Embryonic facial prominence (tissue), 1 donor: Measurements from ENCODE around the gene ATP8B4.
A peak's percentile ranks its signal among the peaks of the same experiment; 100 is the strongest.

ENCODE experiments used
- DNase-seq: peaks from one replicate; pipeline ENCODE4 v3.0.0-alpha.2; 2016; ENCODE audit errors: extremely low spot score

The ATP8B4 gene

DNA sequence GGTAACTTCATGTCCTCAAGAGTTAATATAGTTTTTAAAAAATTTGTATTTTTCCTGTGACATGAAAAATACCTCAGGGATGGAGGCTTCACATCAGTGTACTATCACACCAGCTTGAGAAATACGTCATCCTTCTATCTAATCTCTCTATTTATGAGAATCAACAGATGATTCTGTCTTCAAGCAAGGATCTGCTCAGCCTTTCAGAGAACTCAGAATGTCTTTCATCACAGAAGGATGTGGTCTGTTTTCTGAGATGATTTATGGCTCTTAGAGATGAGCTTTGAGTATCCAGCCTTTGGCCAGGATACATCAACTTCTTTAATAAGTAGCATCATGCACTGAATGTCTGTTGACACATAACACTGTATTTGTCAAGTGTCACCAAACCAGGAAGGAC lies 304.3 kb downstream of the ATP8B4 start:
- no peak for DNase-seq

DNA sequence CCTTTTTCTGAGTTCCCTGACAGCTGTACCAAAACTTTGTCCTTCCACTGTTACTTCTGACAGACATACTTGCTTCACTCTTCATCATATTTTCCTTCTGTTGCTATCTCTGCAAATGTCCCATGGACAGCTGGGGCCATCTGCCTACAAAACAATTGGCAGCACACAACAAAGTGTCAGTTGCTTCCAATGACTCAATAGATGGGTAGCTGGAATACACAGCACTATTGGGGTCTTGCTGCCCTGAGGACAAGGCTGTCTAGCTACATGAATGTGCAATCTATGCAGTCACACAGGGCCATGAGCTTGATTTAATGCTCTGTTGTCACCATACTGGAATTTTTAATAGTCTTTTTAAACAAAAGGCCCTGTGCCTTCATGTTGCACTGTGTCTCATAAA lies 305.4 kb downstream of the ATP8B4 start:
- DNase-seq: no peak

DNA sequence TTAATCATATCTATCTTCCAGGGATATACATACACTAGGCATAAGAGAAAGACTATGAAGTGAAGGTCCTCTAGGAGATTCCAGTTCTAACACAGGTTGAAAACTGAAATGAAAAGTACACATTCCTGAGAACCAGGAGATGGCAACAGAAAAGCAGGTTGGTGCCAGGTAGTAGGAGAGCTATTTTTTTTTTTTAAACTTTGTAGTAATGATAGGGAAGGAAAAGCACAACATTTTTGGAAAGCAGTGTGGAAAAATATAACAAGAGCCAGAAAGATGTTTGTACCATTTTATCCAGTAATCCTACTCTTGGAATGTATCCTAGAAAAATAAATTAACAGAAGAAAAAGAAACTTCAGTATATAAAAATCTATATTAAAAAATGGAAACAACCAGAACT lies 308.3 kb downstream of the ATP8B4 start:
- peak; percentile 47 for DNase-seq

DNA sequence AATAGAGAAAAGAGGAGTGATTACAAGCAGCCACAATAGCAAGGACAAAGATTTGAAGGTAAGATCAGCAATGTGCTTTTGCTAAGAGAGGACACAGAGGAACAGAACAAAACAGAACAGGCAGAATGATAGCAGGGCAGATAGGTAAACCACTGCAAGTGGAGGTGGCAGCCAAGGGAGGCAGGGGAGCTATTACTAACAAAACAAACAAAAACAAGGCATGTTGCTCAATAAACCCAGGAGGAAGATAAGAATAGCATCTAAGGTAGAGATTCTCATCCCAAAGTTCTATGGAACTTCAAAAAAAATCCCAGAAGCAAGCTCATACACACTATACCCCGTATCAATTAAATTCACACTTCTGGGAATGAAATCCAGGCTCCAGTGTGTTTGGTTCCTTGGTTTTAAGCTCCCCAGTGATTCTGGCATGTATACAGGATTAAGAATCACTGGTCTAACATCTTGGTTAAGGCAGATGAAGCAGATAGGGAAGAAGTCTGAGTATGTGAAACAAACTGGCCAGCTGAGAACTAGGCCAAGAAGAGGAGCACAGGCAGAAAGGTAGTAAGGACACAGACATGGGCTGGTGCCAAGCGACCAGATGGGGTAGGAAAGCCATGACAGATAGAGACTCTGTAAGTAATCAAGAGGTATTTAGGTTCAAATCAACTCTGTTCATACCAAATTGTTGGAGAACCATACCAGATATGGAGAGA lies 309.0 kb downstream of the ATP8B4 start:
- no peak for DNase-seq

DNA sequence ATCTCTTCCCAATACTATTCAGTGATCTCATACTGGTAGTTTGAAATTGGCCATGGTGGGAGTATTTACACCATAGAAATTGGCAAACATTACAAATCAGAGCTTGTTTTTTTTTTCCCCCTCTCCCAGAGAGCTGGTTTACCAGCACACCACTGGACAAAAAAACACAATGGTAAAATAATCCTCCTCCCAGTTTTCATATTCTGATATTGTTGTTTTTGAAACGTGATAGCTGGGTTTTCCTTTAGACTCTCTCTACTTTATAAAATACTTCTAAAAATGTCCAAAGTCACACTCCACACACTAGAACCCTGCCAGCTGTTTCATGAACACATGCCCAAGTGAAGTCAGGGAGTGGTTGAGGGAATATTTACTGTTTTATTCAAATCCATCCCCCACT lies 310.7 kb downstream of the ATP8B4 start:
- DNase-seq: no peak
